AG09309 (cell line): ENCODE results near the gene NPFFR2.

Source experiments
- DNase-seq: peaks from one replicate; pipeline ENCODE4 v3.0.0-alpha.2; 2010; ENCODE audit warnings: low read depth
- H3K4me3 ChIP-seq: 2 replicates; pipeline ENCODE4 v1.5.1; 2011; ENCODE audit warnings: mild to moderate bottlenecking, low read depth, low read length, moderate library complexity; ENCODE audit not compliant: control insufficient read depth
- CTCF ChIP-seq: IDR thresholded peaks from 2 replicates; pipeline ENCODE4 v1.5.1; 2011; ENCODE audit warnings: mild to moderate bottlenecking, low read depth, low read length, inconsistent platforms; ENCODE audit not compliant: insufficient read depth, control insufficient read depth; ENCODE audit errors: missing control alignments

The NPFFR2 gene

DNA sequence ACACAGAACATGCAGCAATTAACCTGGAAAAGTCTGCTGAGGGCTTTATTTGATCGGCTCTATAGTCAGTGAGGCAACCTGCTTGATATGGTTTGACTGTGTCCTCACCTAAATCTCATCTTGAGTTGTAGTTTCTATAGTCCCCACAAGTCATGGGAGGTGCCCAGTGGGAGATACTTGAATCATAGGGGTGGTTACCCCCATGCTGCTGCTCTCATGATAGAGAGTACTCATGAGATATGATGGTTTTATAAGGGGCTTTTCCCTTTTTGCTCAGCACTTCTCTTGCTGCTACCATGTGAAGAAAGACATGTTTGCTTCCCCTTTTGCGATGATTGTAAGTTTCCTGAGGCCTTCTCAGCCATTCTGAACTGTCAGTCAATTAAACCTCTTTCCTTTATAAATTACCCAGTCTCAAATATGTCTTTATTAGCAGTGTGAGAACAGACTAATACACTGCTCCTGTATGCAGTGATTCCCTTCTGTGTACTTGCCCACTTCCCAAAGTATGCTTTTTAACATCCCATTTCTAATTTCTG, 78.2 kb downstream of the NPFFR2 start:
- no peak overlapping the region for H3K4me3 ChIP-seq
- no peak for DNase-seq
- no peak for TF ChIP-seq CTCF

GRCh38 chr4:72110886-72111285, 79.1 kb downstream of the NPFFR2 start:
- no peak overlapping the region for H3K4me3 ChIP-seq
- TF ChIP-seq CTCF = no peak
- DNase-seq = no peak

GRCh38 chr4:72111863-72112262, 80.1 kb downstream of the NPFFR2 start:
- DNase-seq = no peak
- no peak for TF ChIP-seq CTCF
- H3K4me3 ChIP-seq = no peak overlapping the region

DNA sequence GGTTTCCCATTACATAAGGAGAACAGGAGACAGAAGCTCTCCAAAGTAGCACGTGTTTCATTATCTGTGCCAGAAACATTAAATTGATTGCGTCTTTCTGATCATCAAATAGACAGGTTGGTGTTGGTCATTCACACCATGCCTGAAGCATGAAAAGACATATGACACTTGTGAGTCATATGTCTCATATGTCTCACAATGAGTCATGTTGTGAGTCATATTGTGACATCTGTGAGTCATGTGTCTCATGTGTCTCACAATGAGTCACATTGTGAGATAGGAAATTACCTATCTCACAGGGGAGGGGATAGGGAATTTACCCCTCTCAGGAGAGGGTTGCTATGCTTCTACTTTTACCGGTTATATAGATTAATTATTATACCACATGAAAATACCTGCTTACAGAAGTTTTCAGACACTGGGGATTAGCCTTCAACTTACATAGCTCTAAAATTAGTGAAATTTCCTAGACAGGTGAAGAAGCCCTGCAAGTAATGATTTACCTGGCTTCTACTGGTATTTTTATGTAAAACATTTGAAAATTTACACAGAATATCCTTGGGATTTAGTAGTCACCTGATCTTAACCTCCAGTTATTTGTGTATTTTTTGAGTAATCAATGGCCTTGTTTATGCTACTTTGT, 80.8 kb downstream of the NPFFR2 start:
- no peak for DNase-seq
- TF ChIP-seq CTCF = no peak
- no peak overlapping the region for H3K4me3 ChIP-seq

DNA sequence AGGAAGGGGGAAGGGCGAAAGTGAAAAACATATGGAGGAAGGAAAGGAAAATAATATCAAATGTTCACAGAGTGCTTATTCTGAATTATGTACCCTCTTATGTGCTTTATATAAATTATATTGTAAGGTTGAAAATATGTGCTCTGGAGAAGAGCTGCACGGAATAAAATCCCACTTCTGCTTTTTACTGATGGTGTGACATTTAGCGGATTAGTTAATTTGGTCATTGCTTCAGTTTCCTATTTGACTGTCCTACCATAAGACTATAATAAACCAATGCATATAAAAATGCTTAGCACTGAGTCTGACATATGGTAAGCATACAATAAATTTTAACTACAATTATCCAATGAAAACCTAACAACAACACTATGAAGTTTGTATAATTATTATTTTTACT, 86.2 kb downstream of the NPFFR2 start:
- no peak for TF ChIP-seq CTCF
- DNase-seq = no peak
- no peak overlapping the region for H3K4me3 ChIP-seq

DNA sequence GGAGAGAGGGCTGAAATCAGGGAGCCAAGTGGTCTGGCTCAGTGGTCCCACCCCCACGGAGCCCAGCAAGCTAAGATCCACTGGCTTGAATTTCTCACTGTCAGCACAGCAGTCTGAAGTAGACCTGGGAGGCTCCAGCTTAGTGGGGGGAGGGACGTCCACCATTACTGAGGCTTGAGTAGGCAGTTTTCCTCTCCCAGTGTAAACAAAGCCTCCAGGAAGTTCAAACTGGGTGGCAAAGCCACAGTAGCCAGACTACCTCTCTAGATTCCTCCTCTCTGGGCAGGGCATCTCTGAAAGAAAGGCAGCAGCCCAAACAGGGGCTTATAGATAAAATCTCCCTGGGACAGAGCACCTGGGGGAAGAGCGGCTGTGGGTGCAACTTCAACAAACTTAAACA, 88.1 kb downstream of the NPFFR2 start:
- H3K4me3 ChIP-seq = no peak overlapping the region
- no peak for TF ChIP-seq CTCF
- no peak for DNase-seq

DNA sequence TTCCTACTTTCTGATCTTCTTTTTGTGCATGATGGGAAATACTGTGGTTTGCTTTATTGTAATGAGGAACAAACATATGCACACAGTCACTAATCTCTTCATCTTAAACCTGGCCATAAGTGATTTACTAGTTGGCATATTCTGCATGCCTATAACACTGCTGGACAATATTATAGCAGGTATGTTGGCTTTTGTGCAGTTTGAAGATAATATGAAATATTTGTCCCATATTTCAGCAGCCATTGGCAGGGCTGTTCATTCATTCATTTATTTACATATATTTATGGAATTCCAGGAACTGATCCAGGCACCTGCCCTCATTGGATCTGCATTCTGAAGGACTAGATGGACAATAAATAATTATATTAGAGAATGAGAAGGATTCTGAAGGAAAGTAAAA, 96.9 kb downstream of the NPFFR2 start:
- TF ChIP-seq CTCF = no peak
- no peak overlapping the region for H3K4me3 ChIP-seq
- DNase-seq = no peak
